PC-3 (cell line): ENCODE results near the gene CPA1. TPM values are rescaled to one million over a fixed set of nuclear protein-coding genes. Genes with fewer than 3 reads are reported as not detected.

Source experiments
- ATAC-seq: fragments of 200-7000 bp; cut with Tn5 transposase; 2 replicates; pipeline ENCODE4 v1.9.1; 2020; ENCODE audit warnings: mild to moderate bottlenecking, moderate library complexity
- BruUV-seq: library from RNA; stranded (reverse); fragments of 400-500 nt; replicated peaks from 2 replicates; lab custom pipeline; 2021; lab: Mats Ljungman, UMichigan
- CTCF ChIA-PET: fragments of 300-600 bp; sonication (Branson Sonifier 250); formaldehyde crosslinking; loops from one replicate; lab custom pipeline; 2022; ENCODE audit warnings: antibody characterized with exemption; lab: Charles Lee
- POLR2A ChIA-PET: fragments of 300-600 bp; sonication (Branson Sonifier 250); formaldehyde crosslinking; loops from one replicate; lab custom pipeline; 2022; ENCODE audit warnings: antibody characterized with exemption; ENCODE audit not compliant: unreplicated experiment; lab: Charles Lee
- DNase-seq: peaks from one replicate; pipeline ENCODE4 v3.0.0-alpha.2; 2015
- H2AFZ ChIP-seq: fragments of 300-600 bp; sonication (generic); 2 replicates; pipeline ENCODE4 v1.6.0; 2016; ENCODE audit warnings: antibody characterized with exemption, low read length
- H3F3A ChIP-seq: fragments of 300-600 bp; sonication (generic); one replicate; pipeline ENCODE4 v1.6.0; 2017; ENCODE audit warnings: antibody characterized with exemption, low read length, control low read depth, mild to moderate bottlenecking; ENCODE audit not compliant: unreplicated experiment
- H3K27ac ChIP-seq: fragments of 300-600 bp; sonication (generic); 2 replicates; pipeline ENCODE4 v1.5.1; 2016; ENCODE audit warnings: mild to moderate bottlenecking, low read length
- H3K27me3 ChIP-seq: fragments of 300-600 bp; sonication (generic); 2 replicates; pipeline ENCODE4 v1.6.1; 2016; ENCODE audit warnings: low read length, mixed read lengths
- H3K36me3 ChIP-seq: fragments of 300-600 bp; sonication (generic); 2 replicates; pipeline ENCODE4 v1.6.1; 2016; ENCODE audit warnings: low read depth, mixed run types, low read length, mixed read lengths
- H3K4me1 ChIP-seq: fragments of 300-600 bp; sonication (generic); 2 replicates; pipeline ENCODE4 v1.5.1; 2016; ENCODE audit warnings: low read length; ENCODE audit not compliant: insufficient read depth
- H3K4me2 ChIP-seq: fragments of 300-600 bp; sonication (generic); 2 replicates; pipeline ENCODE4 v1.6.0; 2016; ENCODE audit warnings: low read length
- H3K4me3 ChIP-seq: fragments of 300-600 bp; sonication (generic); 2 replicates; pipeline ENCODE4 v1.5.1; 2016; ENCODE audit warnings: mild to moderate bottlenecking, low read length, mixed read lengths
- H3K79me2 ChIP-seq: fragments of 300-600 bp; sonication (generic); 2 replicates; pipeline ENCODE4 v1.6.1; 2017; ENCODE audit warnings: low read length, mixed read lengths
- H3K9ac ChIP-seq: fragments of 300-600 bp; sonication (generic); 2 replicates; pipeline ENCODE4 v1.6.0; 2016; ENCODE audit warnings: mild to moderate bottlenecking, low read length
- H3K9me2 ChIP-seq: fragments of 300-600 bp; sonication (generic); replicated peaks from 2 replicates; pipeline ENCODE4 v1.6.1; 2016; ENCODE audit warnings: mixed run types, low read length, mixed read lengths
- H3K9me3 ChIP-seq: fragments of 300-600 bp; sonication (generic); 2 replicates; pipeline ENCODE4 v1.6.1; 2016; ENCODE audit warnings: low read length, mixed read lengths
- H4K20me1 ChIP-seq: fragments of 300-600 bp; sonication (generic); 2 replicates; pipeline ENCODE4 v1.6.1; 2016; ENCODE audit warnings: low read length, mixed read lengths
- CTCF ChIP-seq: fragments of 300-600 bp; sonication (generic); conservative IDR thresholded peaks from 2 replicates; pipeline ENCODE4 v1.5.1; 2017; ENCODE audit warnings: antibody characterized with exemption, low read depth, mild to moderate bottlenecking, low read length
- EZH2 ChIP-seq: fragments of 300-600 bp; sonication (generic); IDR thresholded peaks from one replicate; pipeline ENCODE4 v1.6.1; 2017; ENCODE audit warnings: antibody characterized with exemption, mild to moderate bottlenecking, low read length; ENCODE audit not compliant: unreplicated experiment
- EZH2phosphoT487 ChIP-seq: fragments of 300-600 bp; sonication (generic); IDR thresholded peaks from 2 replicates; pipeline ENCODE4 v1.6.1; 2018; ENCODE audit warnings: mild to moderate bottlenecking, antibody characterized with exemption, low read length, borderline replicate concordance
- intact Hi-C: fragments of 100-400 bp; cut with micrococcal nuclease; formaldehyde crosslinking; loops from 2 replicates; pipeline ENCODE4 v1.9.0; 2023
- total RNA-seq: library from RNA; depleted of rRNA; stranded (reverse); fragments of >200 nt; gene quantifications from 2 replicates; pipeline ENCODE4 v1.2.3, GENCODE V29; 2014

CPA1 gene
- total RNA-seq, 1 experiment from 2014 or later = not detected

DNA sequence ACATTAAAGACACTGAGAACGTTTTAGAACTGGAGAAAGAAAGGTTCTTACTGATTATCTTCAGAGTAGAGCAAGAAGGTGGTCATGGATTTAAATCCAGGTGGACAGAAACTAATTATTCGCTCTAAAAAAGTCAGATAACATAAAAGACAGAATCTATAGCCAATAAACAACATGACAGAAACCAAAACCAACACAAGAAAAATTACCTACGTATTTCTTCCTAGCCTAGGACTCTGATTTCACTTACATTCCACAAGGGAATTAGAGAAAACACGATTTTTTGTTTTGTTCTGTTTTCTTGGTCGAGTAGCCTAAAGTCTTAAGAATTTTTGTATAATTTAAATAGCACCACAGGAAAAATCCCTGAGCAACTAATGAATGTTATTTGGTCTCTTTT, 15.1 kb downstream of the CPA1 start:
- ATAC-seq = no peak
- Histone ChIP-seq H3K36me3 (no peaks in the 10 kb centered on the region), H3K4me1 (no peaks in the 10 kb centered on the region), H3K9me2 (no peaks in the 10 kb centered on the region), H3K9me3 (no peaks in the 10 kb centered on the region), H3K79me2 (no peaks in the 10 kb centered on the region), H3K27ac (no peak overlapping the region), H3K27me3 (no peaks in the 10 kb centered on the region), H3F3A (no peaks in the 10 kb centered on the region), H4K20me1 (no peaks in the 10 kb centered on the region), H3K9ac (no peak overlapping the region), H3K4me3 (no peak overlapping the region), H2AFZ (no peak overlapping the region), H3K4me2 (no peak overlapping the region)
- ChIA-PET CTCF (no interaction called here), POLR2A (no interaction called here)
- intact Hi-C loops = no loop called here
- no peak for TF ChIP-seq EZH2phosphoT487
- no peak for TF ChIP-seq EZH2
- TF ChIP-seq CTCF = no peak
- DNase-seq = no peak
- BruUV-seq = no TSS peak

DNA sequence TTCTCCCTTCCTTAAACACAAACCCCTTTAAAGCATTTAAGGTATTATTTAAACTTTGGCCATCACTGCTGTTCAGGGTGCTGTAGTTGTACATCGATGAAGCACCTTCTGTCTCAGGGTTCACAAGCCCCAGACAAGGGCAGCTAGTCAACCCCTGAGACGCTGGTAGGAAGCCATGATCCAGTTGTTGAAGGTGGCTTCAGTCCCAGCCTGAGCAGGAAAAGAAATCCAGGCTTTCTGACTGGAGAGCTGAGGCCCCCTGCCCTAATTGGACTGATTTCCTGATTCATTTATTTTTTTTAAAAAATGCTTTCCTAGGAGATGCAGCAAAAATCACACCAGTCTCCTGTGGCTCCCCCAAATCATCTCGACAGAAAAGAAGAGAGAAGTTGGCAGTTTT, 15.8 kb downstream of the CPA1 start:
- DNase-seq = no peak
- Histone ChIP-seq H3K36me3 (no peaks in the 10 kb centered on the region), H2AFZ (no peak overlapping the region), H4K20me1 (no peaks in the 10 kb centered on the region), H3K79me2 (no peaks in the 10 kb centered on the region), H3K9me2 (no peaks in the 10 kb centered on the region), H3K4me2 (no peak overlapping the region), H3K9ac (no peak overlapping the region), H3K4me3 (no peak overlapping the region), H3K27me3 (no peaks in the 10 kb centered on the region), H3F3A (no peaks in the 10 kb centered on the region), H3K27ac (no peak overlapping the region), H3K4me1 (no peaks in the 10 kb centered on the region), H3K9me3 (no peaks in the 10 kb centered on the region)
- no TSS peak for BruUV-seq
- CTCF ChIA-PET = interaction anchor here (0.8 kb wide), 1 partner anchor 187 kb away, joined by 3 read pairs; no protein-coding TSS in a partner anchor
- no peak for TF ChIP-seq CTCF
- no peak for ATAC-seq
- POLR2A ChIA-PET = no interaction called here
- intact Hi-C loops = no loop called here

DNA sequence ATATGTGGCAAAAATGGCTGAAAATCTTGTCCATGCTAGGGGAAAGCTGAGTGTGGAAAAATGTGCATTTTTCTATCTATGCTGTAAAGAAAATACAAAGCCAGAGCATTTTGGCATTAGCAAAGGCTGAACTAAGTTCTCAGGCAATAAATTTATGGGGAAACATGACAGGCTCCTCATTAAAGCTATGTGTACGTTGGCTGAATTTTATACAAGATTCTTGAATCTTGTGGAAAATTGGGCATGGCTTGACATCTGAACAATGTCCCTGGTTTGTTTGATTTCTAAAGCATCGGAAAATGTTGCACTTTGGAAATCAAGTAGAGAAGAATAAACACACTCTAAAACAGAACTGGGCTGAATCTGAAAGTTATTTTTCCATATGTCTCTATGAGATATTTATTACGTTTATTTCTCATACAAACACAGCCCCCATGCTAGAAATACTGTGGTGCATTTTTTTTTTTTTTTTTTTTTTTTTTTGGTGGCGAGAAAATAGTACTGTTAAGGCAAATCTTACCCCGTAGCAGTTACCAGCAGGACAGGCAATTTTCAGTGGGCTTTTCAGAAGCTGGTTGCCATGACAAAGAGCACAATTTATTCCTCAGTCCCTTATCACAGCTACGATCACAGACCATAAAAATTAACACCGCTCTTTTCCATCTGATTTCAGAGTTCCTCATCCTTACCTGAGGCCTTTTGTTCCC, 16.9 kb downstream of the CPA1 start:
- intact Hi-C loops = no loop called here
- Histone ChIP-seq H2AFZ (no peak overlapping the region), H3K9ac (no peak overlapping the region), H3K36me3 (no peaks in the 10 kb centered on the region), H4K20me1 (no peaks in the 10 kb centered on the region), H3K27me3 (no peaks in the 10 kb centered on the region), H3K9me2 (no peaks in the 10 kb centered on the region), H3K79me2 (no peaks in the 10 kb centered on the region), H3F3A (no peaks in the 10 kb centered on the region), H3K4me3 (no peak overlapping the region), H3K4me2 (no peak overlapping the region), H3K27ac (no peak overlapping the region), H3K4me1 (no peaks in the 10 kb centered on the region), H3K9me3 (no peaks in the 10 kb centered on the region)
- TF ChIP-seq EZH2phosphoT487 (no peak), CTCF (no peak), EZH2 (no peak)
- no peak for DNase-seq
- no peak for ATAC-seq
- BruUV-seq = no TSS peak
- ChIA-PET POLR2A (no interaction called here), CTCF (no interaction called here)
